ENCODE data around the gene KIF16B. TPM values are rescaled to one million over a fixed set of nuclear protein-coding genes. Genes with fewer than 3 reads are reported as not detected.
"Not testable (repeated sequence)": the region's sequence is repeated elsewhere in the genome, so short reads cannot be mapped to it uniquely, and the experiment has no call there.

KIF16B gene
- total RNA-seq, 1 experiment from 2014 or later: 6.1 TPM

DNA sequence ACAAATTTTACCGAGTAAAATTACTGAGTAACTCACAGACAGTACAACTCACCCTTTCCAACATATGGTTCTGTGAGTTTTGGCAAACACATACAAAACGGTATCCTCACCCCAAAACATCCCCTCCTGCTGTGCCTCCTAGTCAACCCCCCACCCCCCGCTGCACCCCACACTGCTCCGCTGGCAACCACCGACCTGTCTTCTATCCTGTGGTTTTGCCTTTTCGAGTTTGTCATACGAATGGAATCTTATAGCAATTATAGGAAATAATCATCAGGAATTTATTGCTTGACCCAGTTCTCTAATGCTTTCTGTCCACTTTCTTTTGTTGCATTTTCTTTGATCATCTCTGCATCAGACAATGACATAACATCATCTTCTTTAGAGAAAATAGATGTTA, 312.3 kb downstream of the KIF16B start:
- DNase-seq (ENCODE audit: low read depth): peak; percentile 21

DNA sequence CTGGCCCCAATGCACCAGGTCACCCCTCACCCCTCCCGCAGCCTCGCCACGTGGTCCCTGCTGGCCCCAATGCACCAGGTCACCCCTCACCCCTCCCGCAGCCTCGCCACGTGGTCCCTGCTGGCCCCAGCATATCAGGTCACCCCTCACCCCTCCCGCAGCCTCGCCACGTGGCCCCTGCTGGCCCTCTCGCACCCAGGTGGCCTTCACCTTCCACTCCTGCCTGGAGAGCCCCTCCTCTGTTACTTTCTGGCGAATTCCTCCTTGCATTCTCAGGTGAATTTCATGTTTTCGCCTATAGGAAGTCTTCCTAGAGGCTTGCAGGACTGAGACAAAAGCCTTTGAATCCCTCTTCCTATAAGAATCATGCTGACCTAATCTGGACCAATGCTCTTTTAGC, 313.1 kb downstream of the KIF16B start:
- not testable (repeated sequence) for DNase-seq (ENCODE audit: low read depth)

DNA sequence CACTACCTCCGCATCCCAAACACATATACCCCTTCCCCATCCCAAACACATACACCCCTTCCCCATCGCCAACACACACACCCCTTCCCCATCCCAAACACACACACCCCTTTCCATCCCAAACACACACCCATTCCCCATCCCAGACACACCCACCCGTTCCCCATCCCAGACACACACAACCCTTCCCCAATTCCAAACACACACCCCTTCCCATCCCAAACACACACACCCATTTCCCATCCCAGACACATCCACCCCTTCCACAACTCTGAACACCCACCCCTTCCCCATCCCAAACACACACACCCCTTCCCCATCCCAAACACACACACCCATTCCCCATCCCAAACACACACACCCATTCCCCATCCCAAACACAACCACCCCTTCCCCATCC, 314.5 kb downstream of the KIF16B start:
- no peak for DNase-seq (ENCODE audit: low read depth)

DNA sequence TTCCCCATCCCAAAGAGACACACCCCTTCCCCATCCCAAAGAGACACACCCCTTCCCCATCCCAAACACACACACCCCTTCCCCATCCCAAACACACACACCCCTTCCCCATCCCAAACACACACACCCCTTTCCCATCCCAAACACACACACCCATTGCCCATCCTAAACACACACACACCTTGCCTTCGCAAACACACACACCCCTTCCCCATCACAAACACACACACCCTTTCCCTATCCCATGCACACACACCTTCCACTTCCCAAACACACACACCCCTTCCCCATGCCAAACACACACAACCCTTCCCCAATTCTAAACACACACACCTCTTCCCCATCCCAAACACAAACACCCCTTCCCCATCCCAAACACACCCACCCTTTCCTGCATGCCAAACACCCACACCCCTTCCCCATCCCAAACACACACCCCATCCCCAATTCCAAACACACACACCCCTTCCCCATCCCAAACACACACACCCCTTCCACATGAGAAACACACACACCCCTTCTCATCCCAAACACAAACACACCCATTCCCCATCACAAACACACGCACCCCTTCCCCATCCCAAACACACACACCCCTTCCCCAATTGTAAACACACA, 315.3 kb downstream of the KIF16B start:
- no peak for DNase-seq (ENCODE audit: low read depth)

DNA sequence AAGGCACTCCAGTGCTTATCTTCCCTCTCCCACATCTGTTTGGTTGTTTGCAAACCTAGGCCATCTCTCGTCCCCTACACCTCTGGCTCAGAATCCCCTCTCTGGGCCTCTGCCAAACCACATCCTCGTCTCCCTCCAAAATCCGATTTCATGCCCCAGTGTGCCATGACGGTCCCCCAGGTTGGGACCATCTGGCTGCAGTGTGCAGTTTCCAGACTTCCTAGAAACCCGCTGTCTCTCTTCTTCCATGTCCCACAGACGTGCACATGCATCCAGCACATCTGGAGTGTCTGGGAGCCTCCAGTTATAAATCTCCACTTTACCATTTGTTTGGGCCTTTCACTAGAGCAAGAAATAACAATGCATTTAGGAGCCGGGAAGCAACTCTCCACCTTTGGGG, 316.2 kb downstream of the KIF16B start:
- no peak for DNase-seq (ENCODE audit: low read depth)

DNA sequence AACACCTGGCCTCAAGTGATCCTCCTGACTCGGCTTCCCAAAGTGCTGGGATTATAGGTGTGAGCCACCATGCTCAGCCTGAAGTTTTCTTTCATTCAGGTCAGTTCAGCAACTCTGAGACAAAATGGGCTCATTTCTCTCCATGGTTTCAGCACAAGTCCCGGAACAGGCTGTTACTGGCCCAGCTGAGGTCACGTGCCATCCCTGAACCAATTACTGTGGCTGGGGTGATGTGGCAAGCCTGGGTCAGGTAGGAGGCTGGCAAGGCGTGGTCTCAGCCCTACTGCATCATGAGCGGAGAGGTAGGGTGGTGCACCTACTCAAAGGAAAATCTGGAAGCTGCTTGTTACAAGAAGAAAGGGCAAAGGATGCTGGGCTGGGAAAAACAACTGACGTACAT, 326.4 kb downstream of the KIF16B start:
- no peak for DNase-seq (ENCODE audit: low read depth)

DNA sequence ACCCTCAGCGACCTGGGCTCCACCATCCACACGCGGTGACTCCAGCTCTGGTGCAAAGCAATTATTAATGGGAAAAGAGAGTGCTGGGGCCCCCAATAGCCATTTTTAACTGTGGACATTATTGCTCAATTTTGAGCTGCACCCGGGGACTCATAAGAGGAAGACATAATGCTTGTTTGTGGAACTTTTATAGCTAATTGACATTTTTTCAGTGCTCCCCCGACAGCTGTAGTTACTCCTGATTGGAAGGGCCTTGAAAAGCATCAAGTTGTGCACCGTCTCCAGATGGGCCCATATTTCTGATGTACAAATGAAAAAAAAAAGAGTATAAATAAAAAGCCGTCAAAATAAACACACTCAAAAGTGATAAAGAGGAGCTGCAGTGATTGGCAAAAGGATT, 327.0 kb downstream of the KIF16B start:
- DNase-seq (ENCODE audit: low read depth): no peak

DNA sequence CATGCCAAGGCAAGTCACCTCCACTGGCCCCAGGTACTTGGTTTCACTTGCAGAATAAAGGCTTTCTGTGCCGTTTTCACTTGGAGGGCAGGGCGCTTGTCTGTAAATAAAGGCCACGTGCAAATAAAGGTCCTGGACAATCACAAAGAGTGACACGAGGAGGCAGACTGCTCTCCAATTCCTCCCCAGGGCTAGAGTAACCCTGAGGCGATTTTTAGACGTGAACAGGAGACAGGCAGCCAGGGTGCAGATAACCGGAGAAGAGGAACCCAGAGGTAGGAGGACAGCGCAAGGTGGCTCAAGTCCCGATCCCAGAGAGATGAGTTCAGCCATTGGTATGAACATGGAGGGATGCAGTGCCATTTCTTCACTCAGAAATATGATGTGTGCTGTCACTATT, 327.4 kb downstream of the KIF16B start:
- no peak for DNase-seq (ENCODE audit: low read depth)

DNA sequence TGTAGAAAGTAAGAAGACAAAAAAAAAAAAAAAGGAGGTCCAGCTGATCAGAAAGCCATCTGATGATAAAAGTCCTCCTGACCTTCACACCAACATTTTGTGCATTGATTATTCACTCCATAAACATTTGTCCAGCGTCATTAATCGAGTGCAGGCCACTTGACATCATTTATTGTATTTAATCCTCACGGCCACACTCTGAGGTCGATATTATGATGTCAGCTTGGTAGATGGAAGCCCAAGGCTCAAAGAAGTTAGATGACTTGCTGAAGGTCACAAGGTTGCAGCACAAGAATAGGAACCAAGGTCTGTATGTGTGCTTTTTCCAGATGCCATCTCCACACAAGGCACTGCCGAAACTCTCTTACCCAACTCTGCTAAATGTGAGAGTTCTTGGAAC, 328.4 kb downstream of the KIF16B start:
- DNase-seq (ENCODE audit: low read depth): no peak

DNA sequence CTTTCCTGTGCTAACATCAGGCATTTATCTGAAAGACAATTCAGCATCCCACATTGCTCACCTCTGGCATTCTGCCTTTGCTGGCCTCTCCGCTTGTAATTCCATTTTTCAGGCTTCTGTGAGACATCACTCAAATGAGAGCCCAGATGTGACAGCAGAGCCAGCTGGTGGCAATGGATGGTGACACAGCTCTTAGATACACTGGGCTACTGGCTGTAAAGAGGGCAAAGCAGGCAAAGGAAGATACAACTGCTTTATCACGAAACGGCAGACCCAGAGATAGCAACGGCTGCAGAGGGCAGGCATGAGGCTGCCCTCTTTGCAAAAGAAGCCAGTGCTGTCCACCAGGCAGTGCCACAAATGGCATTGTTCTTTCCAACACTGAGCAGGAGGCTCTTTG, 329.8 kb downstream of the KIF16B start:
- DNase-seq (ENCODE audit: low read depth): no peak

DNA sequence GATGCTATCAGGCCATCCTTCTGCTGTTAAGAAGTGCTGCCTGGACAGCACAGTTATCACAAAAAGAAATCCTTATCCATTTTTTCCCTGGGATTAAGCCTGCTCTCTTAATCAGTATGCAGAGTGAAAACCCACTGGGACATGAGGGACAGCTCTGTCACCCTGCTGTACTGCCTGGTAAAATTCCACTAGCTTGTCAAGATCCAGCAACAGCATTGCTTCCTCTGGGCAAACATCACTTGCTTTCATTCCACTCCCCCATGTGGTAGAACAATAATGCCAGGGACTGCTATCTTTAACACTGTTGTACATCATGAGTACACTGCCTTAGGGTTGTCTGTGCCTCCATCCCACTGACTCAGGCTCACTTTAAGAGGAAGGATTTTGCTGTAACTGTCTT, 331.3 kb downstream of the KIF16B start:
- no peak for DNase-seq (ENCODE audit: low read depth)

DNA sequence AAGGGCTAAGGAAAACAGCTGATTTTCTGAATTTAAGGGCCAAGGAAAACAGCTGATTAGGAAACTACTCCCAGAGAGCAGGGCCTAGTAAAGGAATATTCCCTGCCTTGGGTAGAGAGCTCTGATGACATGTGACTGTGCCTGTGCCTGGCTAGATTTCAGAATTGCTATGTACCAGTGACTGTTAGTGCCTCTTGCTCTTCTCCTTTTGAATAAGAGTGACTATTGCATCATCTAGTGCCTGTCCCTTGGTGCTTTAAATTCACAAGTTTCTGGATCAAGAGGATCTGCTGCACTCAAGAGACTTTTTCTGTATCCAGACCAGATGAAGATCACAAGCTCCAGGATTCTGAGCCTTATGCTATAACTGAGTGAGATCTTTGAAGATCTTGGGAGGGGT, 332.9 kb downstream of the KIF16B start:
- DNase-seq (ENCODE audit: low read depth): no peak

DNA sequence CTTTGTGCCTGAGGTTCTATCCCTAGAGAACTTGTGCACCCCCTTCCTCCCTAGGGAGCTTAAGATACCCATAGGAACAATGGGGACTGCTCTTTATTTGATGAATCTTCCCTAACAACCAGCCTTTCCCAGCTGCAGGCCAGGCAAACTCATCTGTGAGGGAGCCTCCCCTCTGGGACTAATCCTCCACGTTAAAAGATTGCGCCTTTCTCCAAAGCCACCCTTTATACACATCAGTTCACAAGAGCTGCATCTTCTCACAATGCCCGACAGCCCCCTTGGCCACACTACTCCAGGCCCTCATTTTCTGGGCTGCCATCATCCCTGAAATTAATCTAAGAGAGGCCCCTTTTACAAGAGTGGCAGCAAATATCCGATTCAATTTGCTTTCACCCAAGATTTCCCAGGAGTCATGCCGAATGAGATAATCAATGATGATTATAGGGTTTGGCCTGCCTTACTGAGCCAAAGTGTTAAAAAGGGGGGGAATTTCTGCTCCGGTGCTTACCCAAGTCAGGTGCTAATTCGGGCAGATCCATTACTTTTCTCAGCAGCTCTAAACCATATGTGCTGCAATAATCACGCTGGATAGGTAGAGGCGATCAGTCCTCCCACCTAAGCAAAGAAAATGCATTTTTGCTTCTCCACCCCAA, 336.5 kb downstream of the KIF16B start:
- DNase-seq (ENCODE audit: low read depth): no peak

DNA sequence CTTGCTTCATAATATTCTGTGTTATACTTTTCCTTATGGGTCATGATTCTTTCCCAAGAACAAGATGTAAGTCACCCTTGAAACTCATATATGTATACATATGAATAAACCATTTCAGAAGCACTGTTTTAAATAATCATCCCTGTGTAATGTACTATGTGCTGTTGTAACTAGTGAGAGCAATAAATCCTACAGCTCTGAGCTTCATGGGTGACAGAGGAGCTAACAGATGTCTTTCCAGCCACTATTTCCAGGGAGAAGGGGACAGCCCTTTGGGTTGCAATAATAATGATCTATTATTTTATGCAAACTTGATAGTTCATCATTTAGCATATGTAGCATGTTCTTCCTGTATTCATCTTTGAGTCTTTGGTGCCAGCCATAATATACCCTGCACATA, 342.8 kb downstream of the KIF16B start:
- no peak for DNase-seq (ENCODE audit: low read depth)

DNA sequence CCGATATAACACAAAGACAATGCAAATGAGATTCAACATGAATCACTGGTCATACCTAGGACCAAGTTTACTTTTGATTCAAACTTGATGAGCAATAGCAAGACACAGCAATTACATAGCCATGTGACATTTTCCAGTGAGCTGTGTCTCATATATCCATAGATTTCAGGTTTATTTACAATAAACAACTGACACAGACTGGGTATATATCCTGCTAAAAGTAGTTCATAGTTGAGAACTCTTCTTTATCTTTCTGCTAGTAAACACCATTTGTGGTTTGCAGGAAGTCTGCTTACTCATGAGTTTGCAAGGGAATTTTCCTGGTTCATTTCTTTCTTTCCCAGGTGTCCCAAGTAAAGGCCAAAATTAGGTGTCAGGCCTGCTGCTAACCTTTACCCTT, 343.4 kb downstream of the KIF16B start:
- no peak for DNase-seq (ENCODE audit: low read depth)

DNA sequence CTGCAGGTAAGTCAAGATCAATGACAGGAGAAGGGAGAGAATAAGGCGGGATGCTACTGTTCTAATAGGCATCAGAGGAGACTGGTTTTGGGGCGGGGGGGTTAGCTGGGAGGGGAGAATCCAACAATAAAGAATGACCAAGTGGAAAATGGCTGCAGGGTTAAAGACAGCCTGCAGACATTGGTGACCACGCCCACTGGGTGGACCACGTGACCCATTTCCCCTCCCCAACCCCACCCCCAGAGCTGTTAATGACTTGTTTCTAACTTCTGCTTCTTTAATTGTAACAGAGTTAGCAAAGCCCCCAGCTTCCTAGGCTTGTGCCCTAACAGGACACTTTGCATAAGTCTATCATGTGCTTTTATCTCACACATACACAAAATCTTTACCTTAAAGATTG, 344.5 kb downstream of the KIF16B start:
- no peak for DNase-seq (ENCODE audit: low read depth)

DNA sequence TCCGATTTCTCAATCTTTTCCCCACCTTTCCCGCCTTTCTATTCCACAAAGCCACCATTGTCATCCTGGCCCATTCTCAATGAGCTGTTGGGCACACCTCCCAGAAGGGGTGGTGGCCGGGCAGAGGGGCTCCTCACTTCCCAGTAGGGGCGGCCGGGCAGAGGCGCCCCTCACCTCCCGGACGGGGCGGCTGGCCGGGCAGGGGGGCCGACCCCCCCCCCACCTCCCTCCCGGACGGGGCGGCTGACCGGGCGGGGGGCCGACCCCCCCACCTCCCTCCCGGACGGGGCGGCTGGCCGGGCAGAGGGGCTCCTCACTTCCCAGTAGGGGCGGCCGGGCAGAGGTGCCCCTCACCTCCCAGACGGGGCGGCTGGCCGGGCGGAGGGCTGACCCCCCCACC, 346.3 kb downstream of the KIF16B start:
- DNase-seq (ENCODE audit: low read depth): not testable (repeated sequence)

DNA sequence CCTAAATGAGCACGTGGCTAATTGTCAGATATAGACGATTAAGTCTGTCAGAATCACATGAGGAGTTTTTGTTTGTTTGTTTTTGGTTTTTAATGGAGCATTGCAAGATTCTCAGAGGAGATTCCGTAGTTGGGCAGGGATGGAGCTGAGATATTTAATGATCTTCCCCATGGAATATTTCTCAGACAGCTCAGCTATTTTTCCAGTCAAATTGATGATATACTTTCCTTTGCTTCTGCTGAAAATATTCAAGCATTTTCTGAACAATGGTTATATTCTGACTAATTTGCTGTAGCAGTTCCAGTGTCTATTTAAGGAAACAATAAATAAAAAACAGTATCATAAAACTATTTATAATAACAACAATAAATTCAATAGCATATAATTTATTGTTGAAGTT, 348.4 kb downstream of the KIF16B start:
- no peak for DNase-seq (ENCODE audit: low read depth)

DNA sequence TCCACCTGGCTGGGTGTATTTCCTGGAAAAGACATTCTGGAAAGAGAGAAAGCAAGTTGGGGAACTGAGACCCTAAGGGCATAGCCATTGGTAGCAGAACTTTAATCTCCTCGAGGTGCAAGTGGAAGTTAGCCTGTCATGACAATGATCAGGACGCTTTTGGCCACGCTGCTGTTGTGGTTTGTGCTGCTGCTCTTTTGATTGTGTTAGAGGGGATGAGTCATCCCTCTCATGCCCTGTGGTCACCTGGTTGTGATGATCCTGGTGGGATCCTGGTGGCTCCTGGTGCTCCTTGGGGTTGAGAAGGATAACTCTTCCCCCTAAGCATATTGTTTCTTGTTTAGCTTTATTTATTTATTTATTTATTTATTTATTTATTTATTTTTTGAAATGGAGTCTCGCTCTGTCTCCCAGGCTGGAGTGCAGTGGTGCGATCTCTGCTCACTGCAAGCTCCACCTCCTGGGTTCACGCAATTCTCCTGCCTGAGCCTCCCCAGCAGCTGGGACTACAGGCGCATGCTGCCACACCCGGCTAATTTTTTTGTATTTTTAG, 350.3 kb downstream of the KIF16B start:
- peak; percentile 8 for DNase-seq (ENCODE audit: low read depth)
